Measurements from ENCODE around the gene ITPK1.
A peak's percentile ranks its signal among the peaks of the same experiment; 100 is the strongest.
"Not testable (repeated sequence)": the region's sequence is repeated elsewhere in the genome, so short reads cannot be mapped to it uniquely, and the experiment has no call there.

The ITPK1 gene

DNA sequence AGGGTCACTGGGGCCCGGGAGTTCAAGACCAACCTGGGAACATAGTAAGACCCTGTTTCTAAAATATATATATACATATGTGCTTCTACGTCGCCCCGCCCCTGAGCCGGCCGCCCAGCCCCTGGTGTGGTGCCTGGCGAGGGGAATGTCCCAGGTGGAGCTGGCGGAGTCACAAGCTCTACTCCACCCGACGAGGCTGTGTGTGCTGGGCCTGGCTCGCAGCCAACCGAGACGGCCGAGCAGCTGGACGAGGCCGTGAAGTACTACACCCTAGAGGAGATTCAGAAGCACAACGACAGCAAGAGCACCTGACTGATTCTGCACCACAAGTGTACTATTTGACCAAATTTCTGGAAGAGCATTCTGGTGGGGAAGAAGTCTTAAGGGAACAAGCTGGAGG lies 22.1 kb upstream of the ITPK1 start:
- TF ChIP-seq, protein P1, sequence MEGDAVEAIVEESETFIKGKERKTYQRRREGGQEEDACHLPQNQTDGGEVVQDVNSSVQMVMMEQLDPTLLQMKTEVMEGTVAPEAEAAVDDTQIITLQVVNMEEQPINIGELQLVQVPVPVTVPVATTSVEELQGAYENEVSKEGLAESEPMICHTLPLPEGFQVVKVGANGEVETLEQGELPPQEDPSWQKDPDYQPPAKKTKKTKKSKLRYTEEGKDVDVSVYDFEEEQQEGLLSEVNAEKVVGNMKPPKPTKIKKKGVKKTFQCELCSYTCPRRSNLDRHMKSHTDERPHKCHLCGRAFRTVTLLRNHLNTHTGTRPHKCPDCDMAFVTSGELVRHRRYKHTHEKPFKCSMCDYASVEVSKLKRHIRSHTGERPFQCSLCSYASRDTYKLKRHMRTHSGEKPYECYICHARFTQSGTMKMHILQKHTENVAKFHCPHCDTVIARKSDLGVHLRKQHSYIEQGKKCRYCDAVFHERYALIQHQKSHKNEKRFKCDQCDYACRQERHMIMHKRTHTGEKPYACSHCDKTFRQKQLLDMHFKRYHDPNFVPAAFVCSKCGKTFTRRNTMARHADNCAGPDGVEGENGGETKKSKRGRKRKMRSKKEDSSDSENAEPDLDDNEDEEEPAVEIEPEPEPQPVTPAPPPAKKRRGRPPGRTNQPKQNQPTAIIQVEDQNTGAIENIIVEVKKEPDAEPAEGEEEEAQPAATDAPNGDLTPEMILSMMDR (IDR thresholded peaks at IDR 0.05; ENCODE audit: insufficient read depth, missing control alignments), result no peak
- FAIRE-seq (no peak), DNase-seq (ENCODE audit: insufficient read length, low spot score) (no peak)

DNA sequence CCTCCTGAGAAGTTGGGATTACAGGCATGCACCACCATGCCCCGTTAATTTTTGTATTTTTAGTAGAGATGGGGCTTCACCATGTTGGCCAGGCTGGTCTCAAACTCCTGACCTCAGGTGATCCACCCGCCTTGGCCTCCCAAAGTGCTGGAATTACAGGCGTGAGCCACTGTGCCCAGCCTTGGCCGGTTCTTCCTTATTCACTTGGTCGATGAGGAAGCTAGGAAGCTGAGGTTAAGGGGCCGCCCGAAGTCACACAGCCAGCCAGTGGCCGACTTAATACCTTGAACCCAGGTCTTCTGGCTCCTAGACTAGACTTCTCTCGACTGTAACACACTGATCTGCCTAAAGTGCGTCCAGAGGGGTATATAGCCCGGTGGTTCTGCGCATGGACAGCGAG lies 20.8 kb upstream of the ITPK1 start:
- FAIRE-seq; DNase-seq (ENCODE audit: insufficient read length, low spot score): not testable (repeated sequence)

DNA sequence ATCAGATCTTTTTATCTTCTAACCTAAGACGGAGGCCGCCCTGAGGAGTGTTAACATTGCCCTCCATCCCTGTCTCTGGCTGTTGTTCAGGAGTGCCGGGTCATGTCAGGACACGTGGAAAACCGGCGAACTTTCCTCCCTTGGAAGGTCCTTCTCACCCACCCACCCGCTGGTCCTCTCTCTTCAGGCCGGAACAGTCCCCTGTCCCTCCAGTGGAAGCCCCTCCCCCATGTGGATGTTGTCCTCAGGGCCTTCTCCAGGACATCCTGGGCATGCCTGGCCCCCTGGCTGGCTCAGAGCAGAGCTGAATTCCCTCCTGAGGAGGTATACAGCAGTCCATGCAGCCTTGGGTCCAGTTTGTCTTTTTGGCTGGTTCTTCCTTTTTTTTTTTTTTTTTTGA lies 20.3 kb upstream of the ITPK1 start:
- DNase-seq (ENCODE audit: insufficient read length, low spot score) (no peak), FAIRE-seq (no peak)
- TF ChIP-seq, protein P1 (IDR thresholded peaks at IDR 0.05; ENCODE audit: insufficient read depth, missing control alignments), result no peak

DNA sequence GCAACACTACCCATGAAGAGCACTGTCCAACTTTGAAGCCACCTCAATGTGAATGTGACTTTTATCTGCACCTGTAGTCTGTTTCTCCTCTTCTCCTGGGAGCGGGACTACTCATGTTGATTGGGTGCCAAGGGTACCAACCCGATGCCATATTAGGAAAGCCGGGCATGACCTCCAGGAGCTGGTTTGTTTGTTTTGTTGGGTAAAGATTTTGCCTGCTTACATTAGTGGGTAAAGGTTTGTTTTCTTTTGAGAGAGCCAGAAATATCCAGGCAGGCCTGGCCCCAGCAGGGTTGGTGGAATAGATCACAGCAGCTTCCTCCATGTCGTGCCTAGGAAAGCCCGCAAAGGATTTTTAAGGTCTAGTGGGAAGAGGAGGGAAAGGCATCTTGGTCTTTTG lies 19.7 kb upstream of the ITPK1 start:
- DNase-seq (ENCODE audit: insufficient read length, low spot score) (no peak), FAIRE-seq (no peak)
- TF ChIP-seq, protein P1 (IDR thresholded peaks at IDR 0.05; ENCODE audit: insufficient read depth, missing control alignments), result no peak

DNA sequence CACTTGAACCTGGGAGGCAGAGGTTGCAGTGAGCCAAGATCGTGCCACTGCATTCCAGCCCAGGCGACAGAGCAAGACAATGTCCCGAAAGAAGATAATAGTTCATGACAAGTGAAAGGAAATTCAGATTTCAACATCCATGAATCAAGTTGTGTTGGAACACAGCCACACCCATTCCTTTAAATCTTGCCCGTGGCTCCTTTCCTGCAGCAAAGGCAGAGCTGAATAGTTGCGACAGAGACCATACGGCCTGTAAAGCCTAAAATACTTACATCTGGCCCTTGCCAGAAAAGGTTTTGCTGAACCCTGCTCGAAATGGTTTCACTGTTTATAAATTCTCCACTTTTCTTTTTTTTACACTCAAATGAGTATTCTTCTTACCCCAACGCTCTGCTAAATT lies 17.7 kb upstream of the ITPK1 start:
- FAIRE-seq (no peak), DNase-seq (ENCODE audit: insufficient read length, low spot score) (no peak)
- TF ChIP-seq, protein P1 (IDR thresholded peaks at IDR 0.05; ENCODE audit: insufficient read depth, missing control alignments), result no peak

DNA sequence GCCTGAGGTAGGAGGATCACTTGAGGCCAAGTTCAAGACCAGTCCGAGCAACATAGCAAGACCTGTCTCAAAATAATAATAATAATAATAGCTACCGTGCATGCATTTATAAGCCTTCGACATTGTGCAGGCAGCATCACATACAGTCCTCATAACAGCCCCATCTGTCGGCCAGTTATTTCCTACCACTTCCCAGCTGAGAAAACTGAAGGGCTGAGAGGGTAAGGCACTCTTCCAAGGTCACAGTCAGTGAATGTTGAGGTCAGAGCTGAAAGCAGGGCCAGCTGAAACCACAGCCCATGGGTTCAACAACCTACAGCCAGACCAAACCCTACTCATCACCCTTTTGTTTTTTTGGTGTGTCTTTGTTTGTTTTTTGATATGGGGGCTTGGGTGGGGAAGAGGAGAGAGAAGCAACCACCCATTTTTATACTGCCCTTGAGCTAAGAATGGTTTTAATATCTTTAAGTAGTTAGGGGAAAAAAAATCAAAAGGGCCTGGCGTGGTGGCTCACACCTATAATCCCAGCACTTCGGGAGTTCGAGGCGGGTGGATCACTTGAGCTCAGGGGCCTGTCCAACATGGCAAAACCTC lies 16.8 kb upstream of the ITPK1 start:
- peak; percentile 73 for DNase-seq (ENCODE audit: insufficient read length, low spot score)
- TF ChIP-seq, protein P1 (IDR thresholded peaks at IDR 0.05; ENCODE audit: insufficient read depth, missing control alignments), result peak; percentile 47
- FAIRE-seq, result no peak

DNA sequence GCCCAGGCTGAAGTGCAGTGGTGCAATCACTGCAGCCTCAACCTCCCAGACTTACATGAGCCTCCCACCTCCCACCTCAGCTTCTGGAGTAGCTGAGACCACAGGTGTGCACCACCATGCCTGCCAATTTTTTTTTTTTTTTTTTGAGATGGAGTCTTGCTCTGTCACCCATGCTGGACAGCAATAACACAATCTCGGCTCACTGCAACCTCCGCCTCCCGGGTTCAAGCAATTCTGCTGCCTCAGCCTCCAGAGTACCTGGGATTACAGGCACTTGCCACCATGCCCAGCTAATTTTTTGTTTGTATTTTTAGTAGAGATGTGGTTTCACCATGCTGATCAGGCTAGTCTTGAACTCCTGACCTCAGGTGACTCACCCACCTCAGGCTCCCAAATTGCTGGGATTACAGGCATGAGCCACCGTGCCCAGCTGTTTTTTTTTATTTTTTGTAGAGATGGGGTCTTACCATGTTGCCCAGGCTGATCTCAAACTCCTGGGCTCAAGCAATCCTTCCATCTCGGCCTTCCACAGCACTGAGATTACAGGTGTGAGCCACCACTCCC lies 15.6 kb upstream of the ITPK1 start:
- not testable (repeated sequence) for DNase-seq (ENCODE audit: insufficient read length, low spot score); FAIRE-seq

DNA sequence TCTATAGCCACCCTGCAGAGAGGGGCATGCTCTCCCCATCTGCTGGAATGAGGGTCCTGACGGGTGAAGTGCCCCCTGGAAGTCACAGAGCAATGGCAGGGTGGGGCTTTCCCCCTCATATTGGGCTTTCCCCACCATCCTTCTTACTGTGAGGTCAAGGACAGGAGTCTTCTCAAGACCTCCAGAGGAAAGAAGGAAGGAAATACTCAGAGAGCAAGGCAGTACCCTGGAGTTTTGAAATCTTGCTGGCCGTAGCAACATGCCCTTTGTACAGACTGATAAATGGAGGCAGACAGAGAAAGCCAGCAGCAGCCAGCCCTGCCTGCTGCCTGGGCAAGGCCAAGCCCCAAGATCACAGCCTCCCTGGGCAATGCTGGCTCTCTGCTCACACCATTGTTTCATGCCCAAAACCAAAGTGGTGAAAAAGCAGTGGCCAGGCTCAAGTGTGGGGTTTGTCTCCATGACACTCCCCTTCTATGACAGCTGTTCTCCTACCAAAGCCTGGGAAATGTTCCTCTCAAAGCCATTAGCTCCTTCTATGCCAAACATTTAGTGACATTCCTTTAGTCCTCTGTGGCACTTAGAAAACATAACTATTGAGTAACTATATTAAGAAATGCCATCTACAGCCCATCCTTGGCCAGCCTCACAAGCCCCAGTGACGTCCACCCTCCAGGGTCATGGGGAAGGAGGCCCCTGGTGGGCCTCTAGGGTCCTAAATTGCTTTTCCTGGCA lies 13.2 kb upstream of the ITPK1 start:
- DNase-seq (ENCODE audit: insufficient read length, low spot score) (no peak), FAIRE-seq (no peak)
- TF ChIP-seq, protein P1 (IDR thresholded peaks at IDR 0.05; ENCODE audit: insufficient read depth, missing control alignments), result no peak

Measured in D721Med (cell line).